Upper lobe of right lung (tissue), 1 donor: Measurements from ENCODE around the gene SEMA3E. TPM values are rescaled to one million over a fixed set of nuclear protein-coding genes. Genes with fewer than 3 reads are reported as not detected.

Experiments
- ATAC-seq: fragments of 200-7000 bp; cut with Tn5 transposase; one replicate; pipeline ENCODE4 v1.9.1; 2020; ENCODE audit warnings: mild to moderate bottlenecking, moderate library complexity
- DNase-seq: peaks from one replicate; pipeline ENCODE4 v3.0.0-alpha.2; 2020
- H3K27ac ChIP-seq: fragments of 200-600 bp; one replicate; pipeline ENCODE4 v1.8.0; 2022
- H3K27me3 ChIP-seq: fragments of 200-600 bp; one replicate; pipeline ENCODE4 v1.8.0; 2022; ENCODE audit warnings: mild to moderate bottlenecking
- H3K36me3 ChIP-seq: fragments of 200-600 bp; one replicate; pipeline ENCODE4 v1.8.0; 2022
- H3K4me1 ChIP-seq: fragments of 200-600 bp; one replicate; pipeline ENCODE4 v1.8.0; 2022
- H3K4me3 ChIP-seq: fragments of 200-600 bp; one replicate; pipeline ENCODE4 v1.8.0; 2022; ENCODE audit warnings: mild to moderate bottlenecking
- H3K9me3 ChIP-seq: fragments of 200-600 bp; one replicate; pipeline ENCODE4 v1.8.0; 2022
- CTCF ChIP-seq: fragments of 200-600 bp; IDR thresholded peaks from one replicate; pipeline ENCODE4 v1.8.0; 2022; ENCODE audit warnings: antibody characterized with exemption
- intact Hi-C: fragments of 100-400 bp; cut with DNase I; formaldehyde crosslinking; loops from one replicate; pipeline ENCODE4 v1.11.0; 2022
- total RNA-seq: library from RNA; stranded (reverse); fragmentation: NEBNext Ultra II Directional; extraction: Animal tissue kit (Norgen Biotek cat#: 25700); gene quantifications from one replicate; pipeline ENCODE4 v1.2.1, GENCODE V29; 2021
- donor health status: DM: no; HTN: yes; CAD: no; lungs with severe emphysema.

The SEMA3E gene
- total RNA-seq, 1 donor from 2014 or later, result 11.9 TPM

GRCh38 chr7:83338277-83338950 is 310.5 kb downstream of the SEMA3E start:
- H3K4me1 ChIP-seq, result no peaks in the 10 kb centered on the region
- DNase-seq (no peak), ATAC-seq (no peak)
- H3K27ac ChIP-seq, result no peak overlapping the region
- no peak overlapping the region for H3K4me3 ChIP-seq
- TF ChIP-seq CTCF, result no peak
- intact Hi-C loops, result no loop called here
- H3K36me3 ChIP-seq, result no peaks in the 10 kb centered on the region
- no peaks in the 10 kb centered on the region for H3K27me3 ChIP-seq
- no peaks in the 10 kb centered on the region for H3K9me3 ChIP-seq

GRCh38 chr7:83337050-83337449 is 311.9 kb downstream of the SEMA3E start:
- no peaks in the 10 kb centered on the region for H3K4me1 ChIP-seq
- no peak for ATAC-seq
- no peak for DNase-seq
- no peak overlapping the region for H3K27ac ChIP-seq
- H3K4me3 ChIP-seq, result no peak overlapping the region
- H3K27me3 ChIP-seq, result no peaks in the 10 kb centered on the region
- no peak for TF ChIP-seq CTCF
- no peaks in the 10 kb centered on the region for H3K9me3 ChIP-seq
- H3K36me3 ChIP-seq, result no peaks in the 10 kb centered on the region
- intact Hi-C loops, result no loop called here

- DNase-seq (no peak), ATAC-seq (no peak)
- Histone ChIP-seq H3K36me3 (no peaks in the 10 kb centered on the region), H3K27ac (no peak overlapping the region), H3K4me1 (no peaks in the 10 kb centered on the region), H3K9me3 (no peaks in the 10 kb centered on the region), H3K4me3 (no peak overlapping the region), H3K27me3 (no peaks in the 10 kb centered on the region)
- intact Hi-C loops, result no loop called here
- no peak for TF ChIP-seq CTCF
Observed at GRCh38 chr7:83326223-83326622, 322.7 kb downstream of the SEMA3E start.

- H3K9me3 ChIP-seq, result no peaks in the 10 kb centered on the region
- ATAC-seq, result no peak
- no peaks in the 10 kb centered on the region for H3K4me1 ChIP-seq
- intact Hi-C loops, result no loop called here
- H3K4me3 ChIP-seq, result no peak overlapping the region
- no peak overlapping the region for H3K27ac ChIP-seq
- no peak for TF ChIP-seq CTCF
- no peaks in the 10 kb centered on the region for H3K36me3 ChIP-seq
- no peaks in the 10 kb centered on the region for H3K27me3 ChIP-seq
- no peak for DNase-seq
Observed at GRCh38 chr7:83325083-83325482, 323.9 kb downstream of the SEMA3E start.

- no peak for ATAC-seq
- Histone ChIP-seq H3K27ac (no peak overlapping the region), H3K27me3 (no peaks in the 10 kb centered on the region), H3K9me3 (no peaks in the 10 kb centered on the region), H3K4me1 (no peaks in the 10 kb centered on the region), H3K36me3 (no peaks in the 10 kb centered on the region), H3K4me3 (no peak overlapping the region)
- no peak for TF ChIP-seq CTCF
- DNase-seq, result no peak
- intact Hi-C loops, result no loop called here
Observed at GRCh38 chr7:83324596-83324995, 324.3 kb downstream of the SEMA3E start.

- H3K9me3 ChIP-seq, result no peaks in the 10 kb centered on the region
- intact Hi-C loops, result no loop called here
- H3K4me3 ChIP-seq, result no peak overlapping the region
- DNase-seq (no peak), ATAC-seq (no peak)
- H3K27ac ChIP-seq, result no peak overlapping the region
- no peak for TF ChIP-seq CTCF
- H3K4me1 ChIP-seq, result no peaks in the 10 kb centered on the region
- H3K36me3 ChIP-seq, result no peaks in the 10 kb centered on the region
- H3K27me3 ChIP-seq, result no peaks in the 10 kb centered on the region
Observed at GRCh38 chr7:83321011-83321410, 327.9 kb downstream of the SEMA3E start.
